Body of pancreas (tissue), 4 donors: ENCODE data around the gene ROBO1.

Experiments used
- CTCF ChIP-seq, 7 experiments: fragments of 450-650 bp in 4 of 7; fragments of 200-600 bp in 3 of 7; sonication (generic) in 3 of 7; IDR thresholded peaks; one replicate each; pipeline ENCODE4 v1.5.1; 2016 to 2019; ENCODE audit warnings: antibody characterized with exemption in 7 of 7
- POLR2A ChIP-seq, 3 donors: fragments of 450-650 bp; IDR thresholded peaks; one replicate each; pipeline ENCODE4 v1.6.1; 2016; ENCODE audit warnings: antibody characterized with exemption in 3 of 3, mild to moderate bottlenecking in 2 of 3

DNA sequence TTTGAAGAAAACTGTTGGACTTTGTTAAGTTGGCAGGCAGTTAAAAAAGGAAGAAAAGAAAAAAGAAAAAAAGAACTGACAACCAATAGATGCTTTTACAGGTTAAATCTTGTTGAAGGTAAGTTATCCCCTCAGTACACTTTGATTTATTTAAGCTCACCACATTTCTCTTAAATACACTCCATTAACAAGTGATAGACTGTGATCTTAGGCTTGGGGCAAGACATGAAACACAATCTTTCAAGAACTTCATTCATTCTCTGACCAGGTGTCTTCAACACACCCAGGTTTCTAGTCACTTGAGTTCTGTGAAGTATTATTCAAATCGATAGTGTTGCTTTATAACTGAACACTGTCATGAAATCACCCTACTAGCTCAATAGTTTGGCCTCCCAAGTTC lies 751.9 kb downstream of the ROBO1 start:
- no peak for TF ChIP-seq CTCF (IDR thresholded peaks at IDR 0.05)
- TF ChIP-seq POLR2A (IDR thresholded peaks at IDR 0.05) = no peak
